Duodenal mucosa (tissue), 2 donors: ENCODE measurements around the gene STIM1.

Experiments used
- H3K27ac ChIP-seq: one replicate; pipeline ENCODE4 v1.7.0; 2013; ENCODE audit warnings: low read depth, low read length
- H3K27me3 ChIP-seq, 2 donors: one replicate each; pipeline ENCODE4 v1.7.0; 2013; ENCODE audit warnings: low read length in 2 of 2, control low read depth in 1 of 2; ENCODE audit not compliant: insufficient read depth in 2 of 2, control insufficient read depth in 1 of 2
- H3K36me3 ChIP-seq, 2 donors: one replicate each; pipeline ENCODE4 v1.7.0; 2013; ENCODE audit warnings: low read length in 2 of 2, control low read depth in 1 of 2; ENCODE audit not compliant: insufficient read depth in 2 of 2, control insufficient read depth in 1 of 2
- H3K4me1 ChIP-seq, 2 donors: one replicate each; pipeline ENCODE4 v1.7.0; 2013; ENCODE audit warnings: low read length in 2 of 2, control low read depth in 1 of 2; ENCODE audit not compliant: insufficient read depth in 2 of 2, control insufficient read depth in 1 of 2
- H3K4me3 ChIP-seq, 2 donors: one replicate each; pipeline ENCODE4 v1.7.0; 2013; ENCODE audit warnings: low read length in 2 of 2, low read depth in 1 of 2
- H3K9ac ChIP-seq, 2 donors: one replicate each; pipeline ENCODE4 v1.7.0; 2013; ENCODE audit warnings: low read length in 2 of 2, low read depth in 1 of 2
- H3K9me3 ChIP-seq, 2 donors: one replicate each; pipeline ENCODE4 v1.7.0; 2013; ENCODE audit warnings: low read length in 2 of 2, control low read depth in 1 of 2; ENCODE audit not compliant: control insufficient read depth in 1 of 2

Gene STIM1

GRCh38 chr11:3942956-3943497 is 87.6 kb downstream of the STIM1 start:
- H3K9ac ChIP-seq = no peak overlapping the region
- peaks cover 25 to 34% of the 10 kb centered on the region in 2 donors for H3K4me1 ChIP-seq
- H3K9me3 ChIP-seq = no peaks in the 10 kb centered on the region
- no peak overlapping the region for H3K27ac ChIP-seq
- H3K4me3 ChIP-seq = no peak overlapping the region
- no peaks in the 10 kb centered on the region for H3K36me3 ChIP-seq
- H3K27me3 ChIP-seq = no peaks in the 10 kb centered on the region

- H3K27ac ChIP-seq = no peak overlapping the region
- H3K4me3 ChIP-seq = no peak overlapping the region
- H3K4me1 ChIP-seq = peaks cover 25 to 29% of the 10 kb centered on the region in 2 donors
Observed at GRCh38 chr11:3944198-3944597, 88.7 kb downstream of the STIM1 start.

GRCh38 chr11:3946455-3947017 is 91.1 kb downstream of the STIM1 start:
- Histone ChIP-seq H3K9ac (peak overlapping the region in 1 of 2 donors; percentile 20), H3K36me3 (no peaks in the 10 kb centered on the region), H3K27me3 (no peaks in the 10 kb centered on the region), H3K9me3 (no peaks in the 10 kb centered on the region), H3K27ac (peak overlapping the region; percentile 23), H3K4me1 (peaks cover 33 to 37% of the 10 kb centered on the region in 2 donors), H3K4me3 (no peak overlapping the region)

More at GRCh38 chr11:3944198-3944597, 88.7 kb downstream of the STIM1 start:
- Histone ChIP-seq H3K9ac (no peak overlapping the region), H3K36me3 (no peaks in the 10 kb centered on the region), H3K27me3 (no peaks in the 10 kb centered on the region), H3K9me3 (no peaks in the 10 kb centered on the region)

- Histone ChIP-seq H3K4me3 (no peak overlapping the region), H3K4me1 (peaks cover 32 to 38% of the 10 kb centered on the region in 2 donors), H3K9me3 (no peaks in the 10 kb centered on the region), H3K27ac (peak overlapping the region; percentile 7), H3K36me3 (no peaks in the 10 kb centered on the region), H3K9ac (no peak overlapping the region), H3K27me3 (no peaks in the 10 kb centered on the region)
Observed at GRCh38 chr11:3947061-3947460, 91.6 kb downstream of the STIM1 start.

GRCh38 chr11:3949125-3949524 is 93.7 kb downstream of the STIM1 start:
- Histone ChIP-seq H3K9ac (no peak overlapping the region), H3K4me1 (peaks cover 21 to 22% of the 10 kb centered on the region in 2 donors), H3K36me3 (no peaks in the 10 kb centered on the region), H3K4me3 (no peak overlapping the region), H3K9me3 (no peaks in the 10 kb centered on the region), H3K27ac (no peak overlapping the region), H3K27me3 (no peaks in the 10 kb centered on the region)

GRCh38 chr11:3950996-3951660 is 95.7 kb downstream of the STIM1 start:
- Histone ChIP-seq H3K27ac (no peak overlapping the region), H3K27me3 (no peaks in the 10 kb centered on the region), H3K4me3 (no peak overlapping the region), H3K4me1 (peaks cover 19% of the 10 kb centered on the region in 2 donors), H3K36me3 (no peaks in the 10 kb centered on the region), H3K9ac (no peak overlapping the region), H3K9me3 (no peaks in the 10 kb centered on the region)

- no peak overlapping the region for H3K9ac ChIP-seq
- H3K27ac ChIP-seq = no peak overlapping the region
- H3K27me3 ChIP-seq = no peaks in the 10 kb centered on the region
- no peak overlapping the region for H3K4me3 ChIP-seq
- H3K4me1 ChIP-seq = peaks cover 8 to 11% of the 10 kb centered on the region in 2 donors
- no peaks in the 10 kb centered on the region for H3K9me3 ChIP-seq
- no peaks in the 10 kb centered on the region for H3K36me3 ChIP-seq
Observed at GRCh38 chr11:3952715-3953114, 97.3 kb downstream of the STIM1 start.

- Histone ChIP-seq H3K27me3 (no peaks in the 10 kb centered on the region), H3K4me1 (peaks cover 8 to 11% of the 10 kb centered on the region in 2 donors), H3K9me3 (no peaks in the 10 kb centered on the region), H3K36me3 (no peaks in the 10 kb centered on the region), H3K9ac (no peak overlapping the region), H3K4me3 (no peak overlapping the region), H3K27ac (no peak overlapping the region)
Observed at GRCh38 chr11:3953327-3953726, 97.9 kb downstream of the STIM1 start.

GRCh38 chr11:3954448-3955298 is 99.2 kb downstream of the STIM1 start:
- Histone ChIP-seq H3K27me3 (no peaks in the 10 kb centered on the region), H3K4me3 (no peak overlapping the region), H3K4me1 (peaks cover 8 to 11% of the 10 kb centered on the region in 2 donors), H3K27ac (no peak overlapping the region), H3K9ac (no peak overlapping the region), H3K9me3 (no peaks in the 10 kb centered on the region), H3K36me3 (no peaks in the 10 kb centered on the region)

- no peaks in the 10 kb centered on the region for H3K36me3 ChIP-seq
- H3K9ac ChIP-seq = no peak overlapping the region
- H3K4me3 ChIP-seq = no peak overlapping the region
- H3K27ac ChIP-seq = no peak overlapping the region
- no peaks in the 10 kb centered on the region for H3K9me3 ChIP-seq
- H3K27me3 ChIP-seq = no peaks in the 10 kb centered on the region
- H3K4me1 ChIP-seq = peaks cover 8 to 11% of the 10 kb centered on the region in 2 donors
Observed at GRCh38 chr11:3955299-3955665, 99.8 kb downstream of the STIM1 start.
